Mononuclear cell (primary cell): ENCODE data around the gene TGFBI. TPM values are rescaled to one million over a fixed set of nuclear protein-coding genes. Genes with fewer than 3 reads are reported as not detected.

Source experiments
- H3K27me3 ChIP-seq: 2 replicates; pipeline ENCODE4 v1.6.0; 2011; ENCODE audit warnings: low read length, control low read depth; ENCODE audit not compliant: insufficient read depth
- H3K4me1 ChIP-seq: 2 replicates; pipeline ENCODE4 v1.5.1; 2011; ENCODE audit warnings: mild to moderate bottlenecking, low read length, control low read depth; ENCODE audit not compliant: insufficient read depth
- H3K4me3 ChIP-seq: 2 replicates; pipeline ENCODE4 v1.5.1; 2011; ENCODE audit warnings: mild to moderate bottlenecking, low read length, moderate library complexity
- H3K9me3 ChIP-seq: 2 replicates; pipeline ENCODE4 v1.5.1; 2011; ENCODE audit warnings: low read depth, mild to moderate bottlenecking, control low read depth, low read length
- total RNA-seq: library from RNA; depleted of rRNA; stranded (reverse); fragments of >200 nt; gene quantifications from one replicate; pipeline ENCODE4 v1.2.3, GENCODE V29; 2012

The TGFBI gene
- total RNA-seq, 1 donor: 159 TPM

DNA sequence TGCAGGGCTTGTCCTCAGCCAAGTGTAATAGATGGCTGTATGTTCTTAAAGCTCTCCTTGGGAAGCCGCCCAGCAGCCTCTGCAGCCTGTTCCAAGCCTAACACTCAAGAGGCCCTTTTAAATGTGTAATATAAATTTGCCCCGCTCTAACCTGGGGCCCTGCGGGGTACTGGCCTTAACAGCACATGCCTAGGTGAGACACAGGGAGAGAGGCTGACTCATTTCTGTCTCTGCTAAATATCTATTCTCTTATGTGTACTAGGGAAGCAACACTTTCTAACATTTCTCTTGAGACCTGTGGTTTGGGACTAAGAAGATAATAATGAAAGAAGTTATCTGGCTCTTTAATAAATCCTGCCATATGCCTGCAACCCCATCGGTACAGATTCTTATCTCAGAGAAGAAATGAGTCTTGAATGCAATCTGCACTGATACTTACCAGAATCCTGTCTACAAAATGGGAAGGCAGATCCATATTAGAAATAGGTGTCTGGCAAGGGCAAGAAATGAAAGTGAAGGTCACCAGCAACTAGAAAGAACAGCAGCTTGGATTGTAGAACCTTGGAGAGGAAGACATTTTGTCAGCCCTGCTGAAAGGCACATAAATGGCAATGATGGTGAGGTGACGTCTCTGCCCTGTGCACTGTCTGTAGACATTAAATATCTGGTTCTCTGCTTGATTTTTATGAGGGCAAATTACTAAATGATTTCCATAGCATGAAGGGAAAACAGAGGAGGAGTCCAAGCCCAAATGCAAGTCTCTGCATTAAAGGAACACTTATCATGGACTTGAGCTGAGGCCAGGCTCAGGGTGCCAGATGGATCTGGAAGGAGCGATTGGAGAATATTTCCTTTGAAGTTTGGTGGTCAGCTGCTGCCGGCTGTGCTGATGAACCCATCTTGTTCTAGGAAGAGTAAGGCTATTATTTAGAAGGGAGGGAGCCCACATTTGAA lies 14.5 kb upstream of the TGFBI start:
- no peak overlapping the region for H3K4me3 ChIP-seq
- no peaks in the 10 kb centered on the region for H3K27me3 ChIP-seq
- peaks cover 77% of the 10 kb centered on the region for H3K4me1 ChIP-seq
- H3K9me3 ChIP-seq: no peaks in the 10 kb centered on the region

DNA sequence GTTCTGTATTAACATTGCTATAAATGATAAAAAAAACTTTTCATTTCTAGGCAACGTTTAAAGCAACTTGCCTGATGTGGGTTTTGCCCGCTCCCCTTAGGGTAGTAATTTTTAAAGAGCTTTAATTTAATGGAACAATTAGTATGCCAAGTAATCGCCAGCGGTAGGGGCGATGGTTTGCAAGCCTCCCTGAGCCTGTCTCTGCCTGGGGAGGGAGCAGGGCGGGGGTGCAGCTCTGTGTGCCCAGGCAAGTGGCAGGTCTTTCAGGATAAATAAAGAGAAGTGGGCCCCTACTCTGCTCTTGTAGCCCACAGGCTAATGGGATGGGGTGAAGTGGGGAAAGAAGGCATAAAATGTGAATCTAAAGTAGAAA lies 13.8 kb upstream of the TGFBI start:
- Histone ChIP-seq H3K9me3 (no peaks in the 10 kb centered on the region), H3K27me3 (no peaks in the 10 kb centered on the region), H3K4me1 (peaks cover 83% of the 10 kb centered on the region), H3K4me3 (no peak overlapping the region)

GRCh38 chr5:136015966-136016650 lies 12.7 kb upstream of the TGFBI start:
- Histone ChIP-seq H3K4me1 (peaks cover 85% of the 10 kb centered on the region), H3K4me3 (no peak overlapping the region), H3K9me3 (no peaks in the 10 kb centered on the region), H3K27me3 (no peaks in the 10 kb centered on the region)

GRCh38 chr5:136016945-136017530 lies 11.8 kb upstream of the TGFBI start:
- H3K4me1 ChIP-seq: peaks cover 83% of the 10 kb centered on the region
- H3K27me3 ChIP-seq: no peaks in the 10 kb centered on the region
- H3K4me3 ChIP-seq: no peak overlapping the region
- H3K9me3 ChIP-seq: no peaks in the 10 kb centered on the region

DNA sequence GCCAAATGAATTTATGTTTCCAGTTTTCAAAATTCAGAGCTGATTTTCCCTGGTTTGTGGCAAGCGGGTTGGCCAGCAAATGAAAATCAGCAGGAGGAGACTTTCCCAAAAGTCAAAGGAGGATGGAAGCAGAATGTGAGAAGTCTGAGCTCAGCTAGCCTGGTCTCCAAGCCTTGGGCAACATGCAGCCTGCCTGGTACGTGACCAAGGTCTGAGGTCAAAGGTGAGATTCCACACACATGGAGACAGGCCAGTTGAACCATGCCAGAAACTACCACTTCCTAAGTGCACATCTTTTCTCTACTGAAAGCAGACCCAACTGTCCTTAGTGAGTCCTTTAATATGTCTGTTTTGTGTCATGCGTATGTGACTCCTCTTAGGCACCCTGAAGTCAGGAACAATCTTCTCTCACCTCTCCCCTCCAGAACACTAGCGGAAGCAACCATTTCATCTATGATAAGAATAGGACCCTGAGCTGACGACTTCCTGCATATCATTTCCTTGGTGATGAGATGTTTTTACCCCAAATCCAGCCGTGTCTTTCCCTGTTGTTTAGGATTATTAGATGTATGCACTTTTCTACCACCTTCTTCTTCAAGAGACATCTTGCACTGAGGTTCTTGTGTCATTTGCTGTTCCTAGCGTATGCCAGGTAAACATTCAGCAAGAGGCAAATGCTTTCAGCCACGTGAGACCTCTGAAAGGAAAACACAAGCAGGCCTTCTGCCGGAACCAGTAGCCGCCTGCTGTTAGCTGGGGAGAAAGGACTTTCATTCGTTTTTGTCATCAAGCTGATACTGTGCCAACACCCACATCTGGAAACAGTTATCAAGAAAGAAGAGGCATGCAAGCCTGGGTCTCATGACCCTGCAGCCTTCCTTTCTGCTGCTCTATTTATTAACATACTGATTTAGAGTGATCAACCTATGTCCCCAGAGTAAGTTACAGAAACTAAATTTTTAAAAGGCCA lies 9.7 kb upstream of the TGFBI start:
- Histone ChIP-seq H3K4me1 (peaks cover 74% of the 10 kb centered on the region), H3K4me3 (no peak overlapping the region), H3K9me3 (no peaks in the 10 kb centered on the region), H3K27me3 (no peaks in the 10 kb centered on the region)

DNA sequence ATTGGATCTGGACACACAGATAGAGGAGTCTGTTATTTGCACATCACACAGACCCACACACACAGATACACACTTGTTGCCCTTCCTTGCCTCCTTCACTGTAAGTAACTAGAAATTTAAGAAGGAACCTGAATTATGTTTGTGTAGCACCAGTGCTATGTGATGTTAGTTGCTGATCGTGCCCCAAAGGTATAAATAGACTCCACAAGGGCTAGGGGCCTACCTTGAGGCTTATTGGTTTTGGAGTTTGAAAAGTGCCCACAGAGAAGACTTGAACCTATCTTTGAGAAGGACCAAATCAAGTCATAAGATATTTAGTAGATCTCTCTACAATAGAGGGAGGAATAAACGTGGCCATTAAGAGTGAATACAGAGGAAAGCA lies 8.8 kb upstream of the TGFBI start:
- Histone ChIP-seq H3K27me3 (no peaks in the 10 kb centered on the region), H3K4me1 (peaks cover 74% of the 10 kb centered on the region), H3K9me3 (no peaks in the 10 kb centered on the region), H3K4me3 (no peak overlapping the region)

- H3K27me3 ChIP-seq: no peaks in the 10 kb centered on the region
- H3K4me3 ChIP-seq: no peak overlapping the region
- H3K4me1 ChIP-seq: peaks cover 72% of the 10 kb centered on the region
- no peaks in the 10 kb centered on the region for H3K9me3 ChIP-seq
Measured at GRCh38 chr5:136020383-136021015, 8.3 kb upstream of the TGFBI start.

DNA sequence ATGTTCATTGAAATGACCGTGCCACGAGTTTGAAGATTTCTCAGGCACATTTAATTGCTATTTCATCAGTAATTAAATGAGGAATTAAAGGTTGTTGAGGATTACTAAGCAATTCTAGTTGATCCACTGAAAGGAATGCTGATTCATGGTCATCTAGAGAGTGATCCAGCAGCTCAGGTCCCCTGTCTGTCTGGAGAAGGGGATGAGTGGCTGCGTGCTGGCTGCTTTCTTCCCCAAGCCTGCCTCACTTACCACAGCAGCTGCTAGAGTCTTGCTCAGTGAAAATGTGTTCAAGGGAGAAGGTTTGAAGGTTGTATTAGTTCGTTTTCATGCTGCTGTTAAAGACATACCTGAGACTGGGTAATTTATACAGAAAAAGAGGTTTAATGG lies 7.8 kb upstream of the TGFBI start:
- peaks cover 67% of the 10 kb centered on the region for H3K4me1 ChIP-seq

GRCh38 chr5:136022965-136023364 lies 5.8 kb upstream of the TGFBI start:
- Histone ChIP-seq H3K27me3 (peaks cover 5% of the 10 kb centered on the region), H3K9me3 (no peaks in the 10 kb centered on the region), H3K4me1 (peaks cover 47% of the 10 kb centered on the region), H3K4me3 (no peak overlapping the region)

More for the DNA sequence above, 7.8 kb upstream of the TGFBI start:
- Histone ChIP-seq H3K9me3 (no peaks in the 10 kb centered on the region), H3K27me3 (no peaks in the 10 kb centered on the region), H3K4me3 (no peak overlapping the region)

GRCh38 chr5:136023958-136024541 lies 4.7 kb upstream of the TGFBI start:
- peaks cover 10% of the 10 kb centered on the region for H3K27me3 ChIP-seq
- no peak overlapping the region for H3K4me3 ChIP-seq
- H3K4me1 ChIP-seq: peaks cover 53% of the 10 kb centered on the region
- H3K9me3 ChIP-seq: no peaks in the 10 kb centered on the region

GRCh38 chr5:136025900-136026299 lies 2.9 kb upstream of the TGFBI start:
- Histone ChIP-seq H3K4me1 (peaks cover 52% of the 10 kb centered on the region), H3K4me3 (no peak overlapping the region), H3K9me3 (no peaks in the 10 kb centered on the region)

GRCh38 chr5:136026636-136027035 lies 2.2 kb upstream of the TGFBI start:
- no peaks in the 10 kb centered on the region for H3K9me3 ChIP-seq
- peaks cover 10% of the 10 kb centered on the region for H3K27me3 ChIP-seq
- H3K4me1 ChIP-seq: peaks cover 53% of the 10 kb centered on the region
- H3K4me3 ChIP-seq: no peak overlapping the region

More at GRCh38 chr5:136025900-136026299, 2.9 kb upstream of the TGFBI start:
- H3K27me3 ChIP-seq: peaks cover 10% of the 10 kb centered on the region

- Histone ChIP-seq H3K4me3 (no peak overlapping the region), H3K4me1 (peaks cover 59% of the 10 kb centered on the region), H3K27me3 (peaks cover 10% of the 10 kb centered on the region), H3K9me3 (no peaks in the 10 kb centered on the region)
Measured at GRCh38 chr5:136027311-136027710, 1.5 kb upstream of the TGFBI start.

DNA sequence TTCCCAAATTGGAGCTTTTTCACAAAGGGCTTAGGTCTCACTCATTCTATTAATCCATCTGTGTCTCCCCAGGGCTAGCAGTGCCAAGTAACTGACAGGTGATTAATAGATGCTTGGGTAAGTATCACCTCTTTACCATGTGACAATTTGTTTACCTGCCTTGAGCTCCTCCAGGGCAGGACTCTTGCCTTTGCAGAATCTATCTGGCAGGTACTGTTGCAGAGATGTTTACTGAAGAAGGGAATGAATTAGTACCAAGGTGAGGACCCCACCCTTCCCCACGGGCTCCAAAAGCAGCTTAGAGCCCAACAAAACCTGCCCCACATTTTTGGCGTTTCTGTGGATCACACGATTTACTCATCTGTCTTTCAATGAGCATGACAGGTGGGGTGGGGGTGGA lies 698 bp upstream of the TGFBI start:
- Histone ChIP-seq H3K4me3 (no peak overlapping the region), H3K4me1 (peaks cover 67% of the 10 kb centered on the region)

More for the DNA sequence above, 698 bp upstream of the TGFBI start:
- H3K27me3 ChIP-seq: peaks cover 10% of the 10 kb centered on the region
- H3K9me3 ChIP-seq: no peaks in the 10 kb centered on the region
